HCT116 (cell line): Measurements from ENCODE around the gene ZNF79. TPM values are rescaled to one million over a fixed set of nuclear protein-coding genes. Genes with fewer than 3 reads are reported as not detected.

Source experiments
- ATAC-seq: fragments of 200-7000 bp; cut with Tn5 transposase; 2 replicates; pipeline ENCODE4 v1.9.1; 2020; ENCODE audit warnings: mild to moderate bottlenecking, moderate library complexity
- BruUV-seq: library from RNA; stranded (reverse); fragments of 400-500 nt; replicated peaks from 2 replicates; lab custom pipeline; 2021; lab: Mats Ljungman, UMichigan
- CTCF ChIA-PET: fragments of 300-600 bp; sonication (Branson Sonifier 250); formaldehyde crosslinking; loops from one replicate; lab custom pipeline; 2021; ENCODE audit warnings: antibody characterized with exemption; lab: Charles Lee
- POLR2A ChIA-PET: fragments of 300-600, 350-600 bp; sonication (Branson Sonifier 250); formaldehyde crosslinking; loops from one replicate; lab custom pipeline; 2021; ENCODE audit warnings: antibody characterized with exemption; lab: Charles Lee
- RAD21 ChIA-PET, 2 experiments: fragments of 300-600 bp; sonication (Branson Sonifier 250); formaldehyde crosslinking; loops; one replicate each; lab custom pipeline; 2023; ENCODE audit warnings: low total read pairs in 2 of 2; ENCODE audit not compliant: uncharacterized antibody in 2 of 2, unreplicated experiment in 2 of 2, low non-redundant PET in 1 of 2; lab: Charles Lee
- DNase-seq: peaks from one replicate; pipeline ENCODE4 v3.0.0-alpha.2; 2010; ENCODE audit warnings: low read depth, low spot score
- H2AFZ ChIP-seq: fragments of 200-600 bp; shearing (Covaris generic), sonication (generic); 2 replicates; pipeline ENCODE4 v1.6.1; 2017; ENCODE audit warnings: low read depth, mixed run types, mixed read lengths, antibody characterized with exemption, low read length; ENCODE audit not compliant: poor library complexity, severe bottlenecking
- H3K27ac ChIP-seq: 2 replicates; pipeline ENCODE4 v1.5.1; 2012; ENCODE audit warnings: low read depth, low read length
- H3K27me3 ChIP-seq: fragments of 200-600 bp; sonication (generic); 2 replicates; pipeline ENCODE4 v1.6.1; 2016; ENCODE audit warnings: mixed run types, low read length, mixed read lengths; ENCODE audit not compliant: insufficient read depth
- H3K36me3 ChIP-seq, 2 experiments: fragments of 200-500 bp in 1 of 2; fragments of 200-600 bp in 1 of 2; sonication (Bioruptor generic) in 1 of 2; sonication (generic) in 1 of 2; 2 replicates each; pipeline versions ENCODE4 v1.5.1 to v1.6.1; 2014 to 2016; ENCODE audit warnings: low read length in 2 of 2, inconsistent platforms in 1 of 2, mixed read lengths in 1 of 2, mixed run types in 1 of 2; ENCODE audit not compliant: insufficient read depth in 2 of 2, control insufficient read depth in 1 of 2
- H3K4me1 ChIP-seq, 2 experiments: fragments of 200-600 bp in 1 of 2; sonication (generic) in 1 of 2; 2 replicates each; pipeline versions ENCODE4 v1.5.1 to v1.6.1; 2012 to 2017; ENCODE audit warnings: low read length in 2 of 2, inconsistent platforms in 1 of 2, mild to moderate bottlenecking in 1 of 2, mixed read lengths in 1 of 2, mixed run types in 1 of 2, moderate library complexity in 1 of 2; ENCODE audit not compliant: insufficient read depth in 2 of 2, control insufficient read depth in 1 of 2
- H3K4me2 ChIP-seq: fragments of 200-600 bp; sonication (generic); 2 replicates; pipeline ENCODE4 v1.6.1; 2017; ENCODE audit warnings: mixed run types, low read length, mixed read lengths
- H3K4me3 ChIP-seq, 2 experiments: fragments of 200-600 bp in 1 of 2; sonication (generic) in 1 of 2; replicated peaks in 1 of 2; 2 replicates each; pipeline ENCODE4 v1.5.1; 2011 to 2016; ENCODE audit warnings: low read length in 2 of 2, control low read depth in 1 of 2, low read depth in 1 of 2, mild to moderate bottlenecking in 1 of 2, mixed read lengths in 1 of 2, mixed run types in 1 of 2
- H3K79me2 ChIP-seq: fragments of 200-600 bp; sonication (generic); 2 replicates; pipeline ENCODE4 v1.6.1; 2017; ENCODE audit warnings: mild to moderate bottlenecking, mixed run types, low read length, moderate library complexity, mixed read lengths; ENCODE audit not compliant: insufficient read depth
- H3K9ac ChIP-seq: fragments of 200-600 bp; sonication (generic); 2 replicates; pipeline ENCODE4 v1.6.1; 2016; ENCODE audit warnings: low read length, mixed read lengths
- H3K9me2 ChIP-seq: fragments of 200-600 bp; sonication (generic), shearing (Covaris generic); 2 replicates; pipeline ENCODE4 v1.6.1; 2017; ENCODE audit warnings: mixed run types, mild to moderate bottlenecking, moderate library complexity; ENCODE audit not compliant: insufficient read depth
- H3K9me3 ChIP-seq, 2 experiments: fragments of 200-500 bp in 1 of 2; fragments of 200-600 bp in 1 of 2; sonication (Bioruptor generic) in 1 of 2; sonication (generic) in 1 of 2; 2 replicates each; pipeline ENCODE4 v1.6.1; 2014 to 2017; ENCODE audit warnings: low read length in 2 of 2, mixed read lengths in 2 of 2, inconsistent platforms in 1 of 2, low read depth in 1 of 2, mild to moderate bottlenecking in 1 of 2, mixed run types in 1 of 2, moderate library complexity in 1 of 2; ENCODE audit not compliant: control insufficient read depth in 1 of 2, insufficient read depth in 1 of 2
- H4K20me1 ChIP-seq: fragments of 200-600 bp; sonication (generic), shearing (Covaris generic); 2 replicates; pipeline ENCODE4 v1.6.1; 2017; ENCODE audit warnings: mixed run types, mild to moderate bottlenecking, moderate library complexity; ENCODE audit not compliant: insufficient read depth
- CBX3 ChIP-seq: IDR thresholded peaks from 2 replicates; pipeline ENCODE4 v1.6.1; 2012; ENCODE audit warnings: low read depth
- CEBPB ChIP-seq: IDR thresholded peaks from 2 replicates; pipeline ENCODE4 v1.6.1; 2012; ENCODE audit warnings: low read depth
- EGR1 ChIP-seq: IDR thresholded peaks from 2 replicates; pipeline ENCODE4 v1.6.1; 2012; ENCODE audit warnings: low read depth
- ELF1 ChIP-seq: IDR thresholded peaks from 2 replicates; pipeline ENCODE4 v1.6.1; 2012; ENCODE audit warnings: low read depth, borderline replicate concordance
- EZH2 ChIP-seq: fragments of 200-600 bp; sonication (generic); IDR thresholded peaks from 2 replicates; pipeline ENCODE4 v1.6.1; 2017; ENCODE audit warnings: antibody characterized with exemption, mixed run types
- EZH2phosphoT487 ChIP-seq: fragments of 200-600 bp; IDR thresholded peaks from 2 replicates; pipeline ENCODE4 v1.6.1; 2018; ENCODE audit warnings: antibody characterized with exemption, borderline replicate concordance
- FOSL1 ChIP-seq: IDR thresholded peaks from 2 replicates; pipeline ENCODE4 v1.6.1; 2012; ENCODE audit warnings: low read depth
- JUND ChIP-seq: IDR thresholded peaks from 2 replicates; pipeline ENCODE4 v1.6.1; 2012
- POLR2A ChIP-seq: IDR thresholded peaks from 2 replicates; pipeline ENCODE4 v1.7.0; 2011; ENCODE audit warnings: borderline replicate concordance; ENCODE audit not compliant: insufficient read depth, insufficient read length; ENCODE audit errors: extremely low read depth
- POLR2AphosphoS5 ChIP-seq: IDR thresholded peaks from 2 replicates; pipeline ENCODE4 v1.6.1; 2011; ENCODE audit warnings: mild to moderate bottlenecking, low read depth, low read length, moderate library complexity
- RAD21 ChIP-seq: IDR thresholded peaks from 2 replicates; pipeline ENCODE4 v1.6.1; 2012; ENCODE audit warnings: low read depth, mild to moderate bottlenecking
- SIN3A ChIP-seq: IDR thresholded peaks from 2 replicates; pipeline ENCODE4 v1.6.1; 2012; ENCODE audit warnings: low read depth
- SP1 ChIP-seq: IDR thresholded peaks from 2 replicates; pipeline ENCODE4 v1.6.1; 2012; ENCODE audit warnings: low read depth
- SRF ChIP-seq: IDR thresholded peaks from 2 replicates; pipeline ENCODE4 v1.6.1; 2012; ENCODE audit warnings: low read depth
- TCF7L2 ChIP-seq: IDR thresholded peaks from 2 replicates; pipeline ENCODE4 v1.7.0; 2011; ENCODE audit warnings: borderline replicate concordance, inconsistent platforms; ENCODE audit not compliant: insufficient read depth, insufficient read length; ENCODE audit errors: extremely low read depth
- YY1 ChIP-seq: IDR thresholded peaks from 2 replicates; pipeline ENCODE4 v1.6.1; 2011; ENCODE audit warnings: low read length, low read depth, moderate library complexity, mild to moderate bottlenecking; ENCODE audit not compliant: insufficient replicate concordance; ENCODE audit errors: extremely low read depth
- intact Hi-C: fragments of 100-400 bp; cut with micrococcal nuclease; formaldehyde crosslinking; loops from 2 replicates; pipeline ENCODE4 v1.10.0; 2022
- total RNA-seq: library from RNA; stranded (reverse); gene quantifications from one replicate; pipeline ENCODE4 v1.2.1, GENCODE V29; 2021; ENCODE audit not compliant: unreplicated experiment
- TF ChIP-seq, protein P1 (sequence below): IDR thresholded peaks from 2 replicates; pipeline ENCODE4 v1.6.1; 2012; ENCODE audit warnings: low read depth
- TF ChIP-seq, protein P2 (sequence below): IDR thresholded peaks from 2 replicates; pipeline ENCODE4 v1.6.1; 2012

The ZNF79 gene
- total RNA-seq, 1 experiment from 2014 or later: 5.3 TPM

DNA sequence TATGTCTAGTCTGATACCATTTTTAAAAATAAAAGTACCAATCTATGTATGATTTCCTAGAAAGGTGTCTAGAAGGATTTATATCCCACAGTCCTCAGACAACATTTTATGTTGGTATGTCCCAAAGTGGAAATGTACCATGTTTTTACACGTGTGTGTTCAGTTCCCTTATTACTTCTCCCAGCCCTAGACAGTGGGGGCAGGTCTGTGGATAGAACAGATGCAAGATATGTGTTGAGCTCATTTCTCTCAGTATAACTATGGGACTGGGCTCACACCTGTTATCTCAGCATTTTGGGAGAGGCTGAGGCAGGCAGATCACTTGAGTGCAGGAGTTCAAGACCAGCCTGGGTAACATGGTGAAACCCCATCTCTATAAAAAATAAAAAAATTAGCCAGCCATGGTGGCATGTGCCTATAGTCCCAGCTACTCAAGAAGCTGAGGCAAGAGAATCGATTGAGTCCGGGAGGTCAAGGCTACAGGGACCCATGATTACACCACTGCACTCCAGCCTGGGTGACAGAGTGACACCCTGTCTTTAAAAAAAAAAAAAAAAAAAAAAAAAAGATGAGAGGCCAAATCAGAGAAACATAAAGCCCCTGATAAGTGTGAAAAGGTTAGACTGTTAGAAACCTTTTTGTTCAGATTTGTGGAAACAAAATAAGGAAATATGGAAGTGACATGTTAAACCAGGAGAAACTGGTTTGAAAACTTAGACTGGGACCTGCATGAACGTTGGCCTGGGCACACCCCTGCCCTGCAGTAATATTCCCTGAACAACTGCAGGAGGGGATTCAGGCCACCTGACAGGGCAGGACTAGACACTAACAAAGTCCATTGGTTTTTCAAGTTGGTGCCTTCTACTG lies 34.6 kb upstream of the ZNF79 start:
- no peaks in the 10 kb centered on the region for H3K9me2 ChIP-seq
- ATAC-seq: no peak
- H2AFZ ChIP-seq: no peak overlapping the region
- ChIA-PET RAD21 (no interaction called here), CTCF (no interaction called here), POLR2A (no interaction called here)
- H3K4me2 ChIP-seq: peak overlapping the region; percentile 66
- H3K9ac ChIP-seq: no peak overlapping the region; the same call in 1 of the 2 replicates
- BruUV-seq: no TSS peak
- H3K36me3 ChIP-seq: no peaks in the 10 kb centered on the region
- DNase-seq: no peak
- H3K9me3 ChIP-seq: no peaks in the 10 kb centered on the region
- H3K4me1 ChIP-seq: peaks cover 37 to 48% of the 10 kb centered on the region in 2 experiments
- no peak for TF ChIP-seq CBX3
- TF ChIP-seq ELF1: no peak
- TF ChIP-seq POLR2AphosphoS5: no peak
- no peak for TF ChIP-seq TCF7L2
- TF ChIP-seq JUND: no peak
- TF ChIP-seq SP1: no peak
- no peak for TF ChIP-seq RAD21
- TF ChIP-seq, protein P1, sequence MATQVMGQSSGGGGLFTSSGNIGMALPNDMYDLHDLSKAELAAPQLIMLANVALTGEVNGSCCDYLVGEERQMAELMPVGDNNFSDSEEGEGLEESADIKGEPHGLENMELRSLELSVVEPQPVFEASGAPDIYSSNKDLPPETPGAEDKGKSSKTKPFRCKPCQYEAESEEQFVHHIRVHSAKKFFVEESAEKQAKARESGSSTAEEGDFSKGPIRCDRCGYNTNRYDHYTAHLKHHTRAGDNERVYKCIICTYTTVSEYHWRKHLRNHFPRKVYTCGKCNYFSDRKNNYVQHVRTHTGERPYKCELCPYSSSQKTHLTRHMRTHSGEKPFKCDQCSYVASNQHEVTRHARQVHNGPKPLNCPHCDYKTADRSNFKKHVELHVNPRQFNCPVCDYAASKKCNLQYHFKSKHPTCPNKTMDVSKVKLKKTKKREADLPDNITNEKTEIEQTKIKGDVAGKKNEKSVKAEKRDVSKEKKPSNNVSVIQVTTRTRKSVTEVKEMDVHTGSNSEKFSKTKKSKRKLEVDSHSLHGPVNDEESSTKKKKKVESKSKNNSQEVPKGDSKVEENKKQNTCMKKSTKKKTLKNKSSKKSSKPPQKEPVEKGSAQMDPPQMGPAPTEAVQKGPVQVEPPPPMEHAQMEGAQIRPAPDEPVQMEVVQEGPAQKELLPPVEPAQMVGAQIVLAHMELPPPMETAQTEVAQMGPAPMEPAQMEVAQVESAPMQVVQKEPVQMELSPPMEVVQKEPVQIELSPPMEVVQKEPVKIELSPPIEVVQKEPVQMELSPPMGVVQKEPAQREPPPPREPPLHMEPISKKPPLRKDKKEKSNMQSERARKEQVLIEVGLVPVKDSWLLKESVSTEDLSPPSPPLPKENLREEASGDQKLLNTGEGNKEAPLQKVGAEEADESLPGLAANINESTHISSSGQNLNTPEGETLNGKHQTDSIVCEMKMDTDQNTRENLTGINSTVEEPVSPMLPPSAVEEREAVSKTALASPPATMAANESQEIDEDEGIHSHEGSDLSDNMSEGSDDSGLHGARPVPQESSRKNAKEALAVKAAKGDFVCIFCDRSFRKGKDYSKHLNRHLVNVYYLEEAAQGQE: no peak
- TF ChIP-seq EGR1: no peak
- TF ChIP-seq SRF: no peak
- TF ChIP-seq SIN3A: no peak
- no peak for TF ChIP-seq YY1
- no peak for TF ChIP-seq EZH2
- TF ChIP-seq POLR2A: no peak
- no peak for TF ChIP-seq CEBPB
- TF ChIP-seq, protein P2, sequence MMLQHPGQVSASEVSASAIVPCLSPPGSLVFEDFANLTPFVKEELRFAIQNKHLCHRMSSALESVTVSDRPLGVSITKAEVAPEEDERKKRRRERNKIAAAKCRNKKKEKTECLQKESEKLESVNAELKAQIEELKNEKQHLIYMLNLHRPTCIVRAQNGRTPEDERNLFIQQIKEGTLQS: no peak
- TF ChIP-seq EZH2phosphoT487: no peak
- no peak for TF ChIP-seq FOSL1
- H3K79me2 ChIP-seq: no peaks in the 10 kb centered on the region
- H3K27me3 ChIP-seq: peaks cover 26% of the 10 kb centered on the region
- H4K20me1 ChIP-seq: no peaks in the 10 kb centered on the region
- H3K4me3 ChIP-seq: 0 out of 4 replicates have a peak overlapping the region, but pooled peaks of 1 of the 2 experiments have one; percentile 20
- intact Hi-C loops: loop anchor here (2.0 kb wide), 1 partner anchor 175 kb away; no protein-coding TSS in a partner anchor
- no peak overlapping the region for H3K27ac ChIP-seq
